DOHH2 (cell line): ENCODE measurements around the gene SMOC1.

Experiments
- CTCF ChIP-seq: fragments of 200-600 bp; sonication (generic); IDR thresholded peaks from one replicate; pipeline ENCODE4 v1.5.1; 2014; ENCODE audit warnings: antibody characterized with exemption, mild to moderate bottlenecking, low read depth, low read length; ENCODE audit not compliant: poor library complexity, severe bottlenecking
- EZH2phosphoT487 ChIP-seq: fragments of 200-600 bp; sonication (generic); IDR thresholded peaks from 2 replicates; pipeline ENCODE4 v1.6.1; 2017; ENCODE audit warnings: borderline replicate concordance, mild to moderate bottlenecking, antibody characterized with exemption, low read length, moderate library complexity, mixed read lengths

DNA sequence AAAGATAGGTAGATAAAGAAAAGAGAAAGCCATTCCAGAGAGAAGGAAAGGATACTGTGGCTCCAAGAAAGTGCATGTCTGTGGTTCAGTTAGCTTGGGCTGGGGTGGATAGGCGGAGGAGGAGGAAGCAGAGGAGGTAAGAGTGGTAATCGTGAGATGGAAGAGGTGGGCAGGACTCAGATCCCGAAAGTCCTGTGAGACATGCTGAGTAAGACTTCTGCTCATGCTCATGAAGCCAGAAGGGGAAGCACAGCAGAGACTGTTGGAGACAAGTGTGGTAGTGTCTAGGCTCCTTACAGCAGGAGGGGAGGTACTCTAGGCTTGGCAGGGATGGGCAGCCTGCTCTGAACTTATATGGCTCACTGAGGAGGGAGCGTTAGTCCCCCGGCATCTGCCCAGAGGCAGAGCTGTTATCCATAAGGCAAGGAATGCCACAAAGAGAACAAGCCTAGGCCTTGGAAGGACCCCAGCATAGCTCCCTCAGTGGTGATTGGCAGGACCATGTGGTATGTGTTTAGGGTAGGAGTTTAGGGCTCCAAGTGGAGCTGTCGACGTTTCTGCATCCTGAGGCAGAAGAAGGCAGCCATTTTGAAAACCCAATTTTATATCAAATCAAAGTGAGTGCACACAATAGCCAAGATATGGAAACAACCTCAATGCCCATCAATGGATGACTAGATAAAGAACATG is 135.3 kb downstream of the SMOC1 start:
- TF ChIP-seq CTCF (no peak), EZH2phosphoT487 (no peak)
